Measurements from ENCODE around the gene LRP5. TPM values are rescaled to one million over a fixed set of nuclear protein-coding genes. Genes with fewer than 3 reads are reported as not detected.
A peak's percentile ranks its signal among the peaks of the same experiment; 100 is the strongest.

Gene LRP5
- total RNA-seq, 1 donor from 2014 or later, result 17.4 TPM

GRCh38 chr11:68371171-68372041 is 59.0 kb downstream of the LRP5 start:
- H3K4me3 Mint-ChIP-seq (ENCODE audit: unreplicated experiment), result peak overlapping the region; percentile 65
- peaks cover 8% of the 10 kb centered on the region for H3K36me3 Mint-ChIP-seq (ENCODE audit: unreplicated experiment)
- DNase-seq, result no peak
- peaks cover 54% of the 10 kb centered on the region for H3K4me1 Mint-ChIP-seq (ENCODE audit: low read depth, unreplicated experiment)
- peaks cover 13% of the 10 kb centered on the region for H3K9me3 Mint-ChIP-seq (ENCODE audit: unreplicated experiment)
- H3K27me3 Mint-ChIP-seq (ENCODE audit: unreplicated experiment), result peaks cover 16% of the 10 kb centered on the region
- TF ChIP-seq, protein P1, sequence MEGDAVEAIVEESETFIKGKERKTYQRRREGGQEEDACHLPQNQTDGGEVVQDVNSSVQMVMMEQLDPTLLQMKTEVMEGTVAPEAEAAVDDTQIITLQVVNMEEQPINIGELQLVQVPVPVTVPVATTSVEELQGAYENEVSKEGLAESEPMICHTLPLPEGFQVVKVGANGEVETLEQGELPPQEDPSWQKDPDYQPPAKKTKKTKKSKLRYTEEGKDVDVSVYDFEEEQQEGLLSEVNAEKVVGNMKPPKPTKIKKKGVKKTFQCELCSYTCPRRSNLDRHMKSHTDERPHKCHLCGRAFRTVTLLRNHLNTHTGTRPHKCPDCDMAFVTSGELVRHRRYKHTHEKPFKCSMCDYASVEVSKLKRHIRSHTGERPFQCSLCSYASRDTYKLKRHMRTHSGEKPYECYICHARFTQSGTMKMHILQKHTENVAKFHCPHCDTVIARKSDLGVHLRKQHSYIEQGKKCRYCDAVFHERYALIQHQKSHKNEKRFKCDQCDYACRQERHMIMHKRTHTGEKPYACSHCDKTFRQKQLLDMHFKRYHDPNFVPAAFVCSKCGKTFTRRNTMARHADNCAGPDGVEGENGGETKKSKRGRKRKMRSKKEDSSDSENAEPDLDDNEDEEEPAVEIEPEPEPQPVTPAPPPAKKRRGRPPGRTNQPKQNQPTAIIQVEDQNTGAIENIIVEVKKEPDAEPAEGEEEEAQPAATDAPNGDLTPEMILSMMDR (IDR thresholded peaks at IDR 0.05; ENCODE audit: partially characterized antibody, unreplicated experiment), result no peak
- H3K27ac Mint-ChIP-seq (ENCODE audit: unreplicated experiment), result peak overlapping the region; percentile 45

DNA sequence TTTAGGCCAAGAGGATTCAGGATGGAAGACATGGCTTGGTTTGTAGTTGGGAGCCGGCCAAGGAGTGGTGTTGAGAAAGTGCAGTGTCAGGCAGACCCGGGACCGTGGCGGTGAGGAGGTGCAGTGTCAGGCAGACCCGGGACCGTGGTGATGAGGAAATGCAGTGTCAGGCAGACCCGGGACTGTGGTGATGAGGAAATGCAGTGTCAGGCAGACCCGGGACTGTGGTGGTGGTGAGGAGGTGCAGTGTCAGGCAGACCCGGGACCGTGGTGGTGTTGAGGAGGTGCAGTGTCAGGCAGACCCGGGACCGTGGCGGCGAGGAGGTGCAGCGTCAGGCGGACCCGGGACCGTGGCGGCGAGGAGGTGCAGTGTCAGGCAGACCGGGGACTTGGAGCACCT is 59.7 kb downstream of the LRP5 start:
- TF ChIP-seq, protein P1 (IDR thresholded peaks at IDR 0.05; ENCODE audit: partially characterized antibody, unreplicated experiment), result no peak
- peak overlapping the region; percentile 45 for H3K27ac Mint-ChIP-seq (ENCODE audit: unreplicated experiment)
- H3K27me3 Mint-ChIP-seq (ENCODE audit: unreplicated experiment), result peaks cover 15% of the 10 kb centered on the region
- DNase-seq, result no peak
- peaks cover 13% of the 10 kb centered on the region for H3K9me3 Mint-ChIP-seq (ENCODE audit: unreplicated experiment)
- peaks cover 54% of the 10 kb centered on the region for H3K4me1 Mint-ChIP-seq (ENCODE audit: low read depth, unreplicated experiment)
- peaks cover 8% of the 10 kb centered on the region for H3K36me3 Mint-ChIP-seq (ENCODE audit: unreplicated experiment)
- H3K4me3 Mint-ChIP-seq (ENCODE audit: unreplicated experiment), result peak overlapping the region; percentile 65

DNA sequence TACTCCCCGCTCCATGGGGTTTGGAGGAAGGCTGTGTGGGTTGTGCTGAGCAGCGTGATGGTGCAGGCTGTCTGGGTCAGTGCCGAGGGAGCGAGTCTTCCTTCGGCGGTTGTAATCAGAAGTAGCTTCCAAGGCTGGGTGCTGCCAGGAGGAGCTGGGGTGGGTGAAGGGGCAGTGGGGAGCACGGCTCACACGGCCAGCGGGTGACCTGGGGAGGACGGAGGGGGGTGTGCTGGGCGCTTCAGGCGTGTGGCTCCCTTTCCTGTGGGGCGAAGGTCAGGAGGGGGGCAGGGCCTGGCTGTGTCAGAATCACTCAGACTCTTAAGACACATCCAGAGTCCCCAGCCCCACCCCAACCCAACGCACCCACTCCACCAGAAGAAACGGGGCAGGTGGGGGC is 60.2 kb downstream of the LRP5 start:
- no peak for DNase-seq
- Mint-ChIP-seq H3K4me3 (ENCODE audit: unreplicated experiment) (peak overlapping the region; percentile 65), H3K4me1 (ENCODE audit: low read depth, unreplicated experiment) (peaks cover 54% of the 10 kb centered on the region), H3K27ac (ENCODE audit: unreplicated experiment) (peak overlapping the region; percentile 96), H3K9me3 (ENCODE audit: unreplicated experiment) (peaks cover 13% of the 10 kb centered on the region), H3K36me3 (ENCODE audit: unreplicated experiment) (peaks cover 8% of the 10 kb centered on the region), H3K27me3 (ENCODE audit: unreplicated experiment) (peaks cover 15% of the 10 kb centered on the region)
- TF ChIP-seq, protein P1 (IDR thresholded peaks at IDR 0.05; ENCODE audit: partially characterized antibody, unreplicated experiment), result no peak

- peak; percentile 70 for DNase-seq
- H3K4me1 Mint-ChIP-seq (ENCODE audit: low read depth, unreplicated experiment), result peaks cover 54% of the 10 kb centered on the region
These were observed 60.9 kb downstream of the LRP5 start for GRCh38 chr11:68373189-68373814.

More at GRCh38 chr11:68373189-68373814, 60.9 kb downstream of the LRP5 start:
- Mint-ChIP-seq H3K4me3 (ENCODE audit: unreplicated experiment) (peak overlapping the region; percentile 74), H3K27me3 (ENCODE audit: unreplicated experiment) (peaks cover 13% of the 10 kb centered on the region), H3K36me3 (ENCODE audit: unreplicated experiment) (peaks cover 8% of the 10 kb centered on the region), H3K27ac (ENCODE audit: unreplicated experiment) (peak overlapping the region; percentile 96), H3K9me3 (ENCODE audit: unreplicated experiment) (peaks cover 13% of the 10 kb centered on the region)
- TF ChIP-seq, protein P1 (IDR thresholded peaks at IDR 0.05; ENCODE audit: partially characterized antibody, unreplicated experiment), result no peak
